ENCODE data around the gene MOB3B.

Gene MOB3B

GRCh38 chr9:27473111-27473529 is 56.5 kb downstream of the MOB3B start:
- ATAC-seq (ENCODE audit: low read depth), result peak; percentile 50; the same call in 2 of the 3 replicates
- Histone ChIP-seq H3K36me3 (ENCODE audit: low read depth) (peaks cover 8% of the 10 kb centered on the region), H3K4me1 (ENCODE audit: insufficient read depth, poor library complexity, severe bottlenecking) (peaks cover 15% of the 10 kb centered on the region), H3K27ac (ENCODE audit: poor library complexity, severe bottlenecking) (peak overlapping the region; percentile 33), H3K27me3 (ENCODE audit: insufficient read depth, poor library complexity, severe bottlenecking) (no peaks in the 10 kb centered on the region), H3K9me3 (ENCODE audit: severe bottlenecking) (no peaks in the 10 kb centered on the region), H3K4me3 (ENCODE audit: severe bottlenecking) (no peak overlapping the region)
- TF ChIP-seq CTCF (IDR thresholded peaks at IDR 0.05; ENCODE audit: poor library complexity, severe bottlenecking), result no peak
- no peak for DNase-seq (ENCODE audit: low spot score)

- no peaks in the 10 kb centered on the region for H3K27me3 ChIP-seq (ENCODE audit: insufficient read depth, poor library complexity, severe bottlenecking)
- no peaks in the 10 kb centered on the region for H3K9me3 ChIP-seq (ENCODE audit: severe bottlenecking)
- H3K36me3 ChIP-seq (ENCODE audit: low read depth), result no peaks in the 10 kb centered on the region; the same call in 1 of the 2 replicates
- no peak overlapping the region for H3K4me3 ChIP-seq (ENCODE audit: severe bottlenecking)
- no peak for TF ChIP-seq CTCF (IDR thresholded peaks at IDR 0.05; ENCODE audit: poor library complexity, severe bottlenecking)
- H3K27ac ChIP-seq (ENCODE audit: poor library complexity, severe bottlenecking), result peak overlapping the region; percentile 33
- H3K4me1 ChIP-seq (ENCODE audit: insufficient read depth, poor library complexity, severe bottlenecking), result peaks cover 15% of the 10 kb centered on the region
- ATAC-seq (ENCODE audit: low read depth) (no peak), DNase-seq (ENCODE audit: low spot score) (no peak)
These were observed 57.4 kb downstream of the MOB3B start for GRCh38 chr9:27472195-27472594.

GRCh38 chr9:27471789-27472188 is 57.8 kb downstream of the MOB3B start:
- Histone ChIP-seq H3K4me3 (ENCODE audit: severe bottlenecking) (no peak overlapping the region), H3K36me3 (ENCODE audit: low read depth) (no peaks in the 10 kb centered on the region; the same call in 1 of the 2 replicates), H3K4me1 (ENCODE audit: insufficient read depth, poor library complexity, severe bottlenecking) (peaks cover 15% of the 10 kb centered on the region), H3K27ac (ENCODE audit: poor library complexity, severe bottlenecking) (no peak overlapping the region), H3K27me3 (ENCODE audit: insufficient read depth, poor library complexity, severe bottlenecking) (no peaks in the 10 kb centered on the region), H3K9me3 (ENCODE audit: severe bottlenecking) (no peaks in the 10 kb centered on the region)
- TF ChIP-seq CTCF (IDR thresholded peaks at IDR 0.05; ENCODE audit: poor library complexity, severe bottlenecking), result no peak
- ATAC-seq (ENCODE audit: low read depth), result no peak
- no peak for DNase-seq (ENCODE audit: low spot score)

GRCh38 chr9:27471366-27471765 is 58.2 kb downstream of the MOB3B start:
- ATAC-seq (ENCODE audit: low read depth) (no peak), DNase-seq (ENCODE audit: low spot score) (no peak)
- Histone ChIP-seq H3K4me1 (ENCODE audit: insufficient read depth, poor library complexity, severe bottlenecking) (peaks cover 15% of the 10 kb centered on the region), H3K4me3 (ENCODE audit: severe bottlenecking) (no peak overlapping the region), H3K36me3 (ENCODE audit: low read depth) (no peaks in the 10 kb centered on the region; the same call in 1 of the 2 replicates), H3K27ac (ENCODE audit: poor library complexity, severe bottlenecking) (no peak overlapping the region), H3K27me3 (ENCODE audit: insufficient read depth, poor library complexity, severe bottlenecking) (no peaks in the 10 kb centered on the region), H3K9me3 (ENCODE audit: severe bottlenecking) (no peaks in the 10 kb centered on the region)
- no peak for TF ChIP-seq CTCF (IDR thresholded peaks at IDR 0.05; ENCODE audit: poor library complexity, severe bottlenecking)

- Histone ChIP-seq H3K4me3 (ENCODE audit: severe bottlenecking) (no peak overlapping the region), H3K27ac (ENCODE audit: poor library complexity, severe bottlenecking) (no peak overlapping the region), H3K4me1 (ENCODE audit: insufficient read depth, poor library complexity, severe bottlenecking) (peaks cover 15% of the 10 kb centered on the region), H3K36me3 (ENCODE audit: low read depth) (no peaks in the 10 kb centered on the region; the same call in 1 of the 2 replicates), H3K9me3 (ENCODE audit: severe bottlenecking) (no peaks in the 10 kb centered on the region), H3K27me3 (ENCODE audit: insufficient read depth, poor library complexity, severe bottlenecking) (no peaks in the 10 kb centered on the region)
- TF ChIP-seq CTCF (IDR thresholded peaks at IDR 0.05; ENCODE audit: poor library complexity, severe bottlenecking), result no peak
- DNase-seq (ENCODE audit: low spot score) (no peak), ATAC-seq (ENCODE audit: low read depth) (no peak)
These were observed 59.2 kb downstream of the MOB3B start for GRCh38 chr9:27470291-27470856.
